HFF-Myc (cell line): ENCODE measurements around the gene CSNK1G2.
A peak's percentile ranks its signal among the peaks of the same experiment; 100 is the strongest.

ENCODE experiments used
- DNase-seq: peaks from one replicate; pipeline ENCODE4 v3.0.0-alpha.2; 2011; ENCODE audit warnings: low read depth; ENCODE audit errors: extremely low read depth
- H3K4me3 ChIP-seq: replicated peaks from 2 replicates; pipeline ENCODE4 v1.5.1; 2011; ENCODE audit warnings: low read depth, mild to moderate bottlenecking, control low read depth, low read length
- TF ChIP-seq, protein P1 (sequence below): IDR thresholded peaks from 2 replicates; pipeline ENCODE4 v1.5.1; 2012; ENCODE audit warnings: mild to moderate bottlenecking, low read depth, low read length, control low read depth; ENCODE audit errors: missing control alignments

Gene CSNK1G2

DNA sequence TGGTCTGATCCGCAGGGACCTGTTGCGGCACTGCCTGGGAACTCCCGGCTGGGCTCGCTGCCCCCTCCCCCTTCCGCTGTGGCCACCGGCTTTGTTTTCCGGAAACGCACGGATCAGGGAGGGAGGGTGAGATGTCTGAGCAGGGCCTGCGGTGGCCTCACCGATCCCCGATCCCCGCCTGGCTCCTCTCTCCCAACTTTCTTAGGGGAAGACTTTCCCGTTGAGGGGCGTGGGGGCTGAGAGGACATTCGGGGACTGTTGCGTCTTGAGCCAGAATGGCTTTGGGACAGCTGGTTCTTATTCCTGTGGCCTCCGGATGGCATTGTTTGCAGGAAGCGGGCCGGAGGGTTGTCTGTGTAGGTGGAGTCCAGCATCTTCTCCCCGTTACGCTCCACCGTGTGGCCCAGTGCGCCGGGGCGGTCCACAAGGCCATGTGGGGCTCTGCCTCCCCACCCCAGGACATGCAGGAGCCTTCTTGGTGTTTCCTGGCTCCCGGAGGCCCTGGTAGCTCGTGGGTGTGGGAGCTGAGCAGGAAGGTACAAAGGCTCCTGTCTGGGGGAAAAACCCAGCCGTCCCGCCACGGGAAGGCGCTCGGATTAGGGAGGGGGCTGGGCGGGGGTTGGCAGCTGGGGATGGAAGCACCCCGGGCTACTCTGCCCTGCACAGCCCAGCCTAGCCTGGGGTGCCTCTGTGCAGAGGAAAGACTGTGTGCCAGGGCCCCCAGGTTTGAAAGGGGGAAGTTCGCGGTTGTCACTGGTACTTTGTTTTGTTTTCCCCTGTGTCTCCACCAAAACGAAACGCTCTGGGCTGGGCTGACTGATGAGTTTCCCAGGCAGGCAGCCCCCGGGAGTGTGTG is 1.3 kb downstream of the CSNK1G2 start:
- TF ChIP-seq, protein P1, sequence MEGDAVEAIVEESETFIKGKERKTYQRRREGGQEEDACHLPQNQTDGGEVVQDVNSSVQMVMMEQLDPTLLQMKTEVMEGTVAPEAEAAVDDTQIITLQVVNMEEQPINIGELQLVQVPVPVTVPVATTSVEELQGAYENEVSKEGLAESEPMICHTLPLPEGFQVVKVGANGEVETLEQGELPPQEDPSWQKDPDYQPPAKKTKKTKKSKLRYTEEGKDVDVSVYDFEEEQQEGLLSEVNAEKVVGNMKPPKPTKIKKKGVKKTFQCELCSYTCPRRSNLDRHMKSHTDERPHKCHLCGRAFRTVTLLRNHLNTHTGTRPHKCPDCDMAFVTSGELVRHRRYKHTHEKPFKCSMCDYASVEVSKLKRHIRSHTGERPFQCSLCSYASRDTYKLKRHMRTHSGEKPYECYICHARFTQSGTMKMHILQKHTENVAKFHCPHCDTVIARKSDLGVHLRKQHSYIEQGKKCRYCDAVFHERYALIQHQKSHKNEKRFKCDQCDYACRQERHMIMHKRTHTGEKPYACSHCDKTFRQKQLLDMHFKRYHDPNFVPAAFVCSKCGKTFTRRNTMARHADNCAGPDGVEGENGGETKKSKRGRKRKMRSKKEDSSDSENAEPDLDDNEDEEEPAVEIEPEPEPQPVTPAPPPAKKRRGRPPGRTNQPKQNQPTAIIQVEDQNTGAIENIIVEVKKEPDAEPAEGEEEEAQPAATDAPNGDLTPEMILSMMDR, result no peak
- peak overlapping the region; percentile 60 for H3K4me3 ChIP-seq
- DNase-seq, result peak; percentile 17

DNA sequence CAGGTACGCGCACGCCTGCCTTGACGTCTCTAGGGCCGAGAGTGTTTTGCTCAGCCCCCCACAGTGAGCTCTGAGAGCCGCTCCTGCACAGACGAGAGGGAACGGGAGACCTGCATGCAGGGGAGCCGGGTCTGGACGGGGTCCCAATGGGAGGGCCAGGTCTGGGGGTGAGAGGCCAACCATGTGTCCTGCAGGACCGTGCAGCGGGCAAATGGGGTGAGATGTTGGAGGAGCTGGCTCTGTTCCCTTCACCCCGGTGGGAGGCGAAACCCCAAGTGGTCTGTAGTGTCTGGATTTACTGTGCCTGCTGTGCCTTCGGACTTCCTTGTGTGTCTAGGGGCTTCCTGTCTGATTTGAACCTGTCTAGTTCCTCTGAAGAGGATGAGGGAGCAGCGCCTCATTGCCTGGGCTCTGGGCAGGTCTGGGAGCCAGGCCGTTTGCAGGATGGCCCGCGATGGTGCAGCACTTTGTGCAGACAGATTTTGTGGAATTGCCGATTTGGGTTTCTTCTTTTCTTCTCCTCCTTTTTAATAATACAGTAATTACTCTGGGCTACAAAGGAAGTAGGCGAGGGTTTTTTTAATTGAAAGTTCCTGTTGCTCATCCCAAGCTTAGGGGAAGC is 2.1 kb downstream of the CSNK1G2 start:
- DNase-seq, result no peak
- H3K4me3 ChIP-seq, result peak overlapping the region; percentile 60
- TF ChIP-seq, protein P1, result no peak

DNA sequence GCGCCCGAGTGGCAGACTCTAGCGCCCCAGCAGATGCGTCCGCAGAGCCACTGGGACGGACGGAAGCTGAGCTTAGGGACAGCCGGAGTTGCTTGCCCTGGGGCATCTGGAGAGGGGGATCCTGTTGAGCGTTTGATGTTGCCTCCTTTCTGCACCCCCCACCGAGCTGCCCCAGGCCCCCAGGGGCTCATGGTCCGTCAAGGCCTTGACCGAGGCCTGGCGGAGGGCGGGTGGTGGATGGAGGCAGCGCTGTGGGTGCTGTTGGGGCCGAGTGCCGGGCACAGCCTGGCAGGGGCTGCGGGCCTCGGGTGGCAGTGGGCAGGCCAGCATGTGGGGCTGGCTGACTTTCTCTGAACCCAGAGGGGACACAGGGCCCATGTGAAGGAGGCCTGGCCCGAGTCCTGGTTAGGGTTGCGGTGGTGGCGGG is 2.7 kb downstream of the CSNK1G2 start:
- no peak for DNase-seq
- TF ChIP-seq, protein P1, result no peak
- peak overlapping the region; percentile 60 for H3K4me3 ChIP-seq

DNA sequence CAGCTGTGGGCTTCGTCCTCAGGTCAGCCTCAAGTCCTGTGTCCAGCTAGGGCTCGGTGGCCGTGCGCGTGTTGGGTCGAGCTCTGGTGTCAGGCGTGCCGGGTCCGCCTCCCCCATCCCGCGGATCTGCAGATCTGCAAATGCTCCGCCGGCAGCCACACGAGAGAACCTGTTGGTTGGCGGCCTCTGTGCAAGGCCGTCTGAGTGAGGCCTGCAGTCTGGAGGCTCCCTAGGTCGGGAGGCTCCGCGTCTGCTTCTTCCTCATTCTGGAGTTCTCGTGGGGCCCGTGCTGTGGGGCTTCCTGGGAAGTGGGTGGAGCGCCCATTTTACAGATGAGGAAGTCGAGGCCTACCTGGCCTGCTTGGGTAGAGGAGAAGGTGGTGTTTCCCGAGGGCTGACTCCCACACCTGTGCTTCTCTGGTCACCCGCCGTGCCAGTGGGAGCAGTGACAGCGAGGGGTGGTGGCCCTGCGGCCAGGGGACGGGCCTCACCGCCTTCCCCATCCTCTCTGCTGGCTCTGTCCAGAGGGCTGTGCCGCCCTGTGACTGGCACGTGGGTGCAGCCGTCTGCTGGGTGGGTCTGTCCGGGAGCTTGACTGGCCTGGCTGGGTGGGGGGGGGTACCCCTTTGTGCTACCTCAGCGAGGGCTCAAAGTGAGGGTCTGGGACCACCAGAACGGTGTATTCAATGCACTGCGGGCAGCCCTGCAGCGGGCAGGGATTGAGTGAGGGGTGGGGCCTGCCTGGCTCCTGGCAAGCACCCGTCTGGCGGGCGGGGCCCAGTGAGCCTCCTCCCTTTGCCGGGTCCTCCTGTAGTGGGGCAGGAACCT is 3.3 kb downstream of the CSNK1G2 start:
- DNase-seq, result no peak
- H3K4me3 ChIP-seq, result no peak overlapping the region
- TF ChIP-seq, protein P1, result no peak

DNA sequence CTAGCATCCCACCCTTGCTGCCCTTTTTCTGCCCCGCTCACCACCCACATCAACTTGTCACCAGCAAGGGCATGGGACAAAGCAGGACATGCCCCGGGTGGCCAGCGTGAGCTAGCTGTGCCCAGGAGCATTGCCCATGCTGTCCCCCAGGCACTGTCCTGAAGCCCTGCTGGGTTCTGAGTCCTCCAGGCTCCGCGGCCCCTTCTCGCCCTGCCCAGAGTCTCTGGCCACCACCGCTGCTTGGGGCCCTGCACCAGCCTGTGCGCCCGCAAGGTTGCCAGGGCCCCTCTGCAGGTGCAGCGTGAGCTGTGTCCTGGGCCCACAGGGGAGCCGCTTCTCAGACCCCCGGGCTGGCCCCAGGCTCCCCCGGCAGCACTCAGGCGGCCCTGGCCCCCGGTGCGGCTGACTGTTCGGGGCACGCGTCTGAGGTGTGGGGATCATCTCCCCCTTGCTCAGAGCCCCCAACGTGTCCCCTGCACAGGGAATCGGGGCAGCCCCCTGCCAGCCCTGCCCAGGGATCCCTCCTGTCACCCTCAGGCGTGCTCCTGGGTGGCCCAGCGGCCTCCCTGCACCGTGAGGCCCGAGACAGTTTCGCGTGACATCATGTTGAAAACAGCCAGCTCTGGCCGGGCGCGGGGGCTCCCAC is 4.1 kb downstream of the CSNK1G2 start:
- no peak overlapping the region for H3K4me3 ChIP-seq
- no peak for DNase-seq
- TF ChIP-seq, protein P1, result no peak

DNA sequence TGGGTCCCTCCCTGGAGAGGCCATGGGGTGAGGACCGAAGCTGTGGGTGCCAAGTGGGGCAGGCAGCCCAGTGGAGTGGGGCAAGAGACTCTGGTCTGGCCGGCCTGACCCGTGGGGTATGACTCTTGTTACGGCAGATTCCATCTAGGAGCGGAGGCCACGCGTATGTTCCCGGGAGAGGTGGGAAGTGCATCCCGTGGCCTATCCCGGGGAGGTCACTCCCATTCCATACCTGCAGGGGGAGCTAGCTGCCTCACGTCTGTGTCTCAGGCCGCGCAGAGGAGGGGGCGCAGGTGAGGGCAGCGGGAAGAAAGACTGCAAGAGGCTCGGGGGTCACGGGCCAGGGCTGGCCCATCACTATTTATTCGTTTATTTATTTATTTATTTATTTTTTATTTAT is 4.9 kb downstream of the CSNK1G2 start:
- TF ChIP-seq, protein P1, result peak; percentile 55
- no peak for DNase-seq
- no peak overlapping the region for H3K4me3 ChIP-seq
